ENCODE results near the gene SP2. TPM values are rescaled to one million over a fixed set of nuclear protein-coding genes. Genes with fewer than 3 reads are reported as not detected.
A peak's percentile ranks its signal among the peaks of the same experiment; 100 is the strongest.

Gene SP2
- polyA plus RNA-seq, 4 donors = 21.6 to 26.2 (median 24.3) TPM

DNA sequence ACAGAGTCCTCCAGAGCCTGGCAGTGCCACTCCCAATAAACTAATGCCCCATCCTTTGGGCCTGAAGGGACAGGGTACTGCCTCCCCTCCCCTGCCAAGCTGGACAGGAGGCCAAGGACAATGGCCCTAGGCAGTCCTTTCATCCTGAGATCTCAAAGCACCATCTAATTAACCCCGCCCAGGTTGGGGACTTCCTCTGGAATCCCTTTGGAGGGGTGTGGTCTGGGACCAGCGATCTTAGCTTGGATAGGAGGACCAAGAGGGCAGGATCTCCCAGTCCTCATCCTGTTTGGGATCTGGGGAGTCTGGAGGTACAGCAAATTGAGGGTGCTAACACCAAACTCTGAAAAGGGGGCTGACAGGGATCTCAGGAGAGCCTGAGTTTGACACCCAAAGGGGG, 26.9 kb upstream of the SP2 start:
- no peak for DNase-seq (ENCODE audit: low read depth in 4 of 4, low spot score in 2 of 4)

- DNase-seq (ENCODE audit: low read depth in 4 of 4, low spot score in 2 of 4) = no peak
These were observed 26.0 kb upstream of the SP2 start for GRCh38 chr17:47870056-47870455.

DNA sequence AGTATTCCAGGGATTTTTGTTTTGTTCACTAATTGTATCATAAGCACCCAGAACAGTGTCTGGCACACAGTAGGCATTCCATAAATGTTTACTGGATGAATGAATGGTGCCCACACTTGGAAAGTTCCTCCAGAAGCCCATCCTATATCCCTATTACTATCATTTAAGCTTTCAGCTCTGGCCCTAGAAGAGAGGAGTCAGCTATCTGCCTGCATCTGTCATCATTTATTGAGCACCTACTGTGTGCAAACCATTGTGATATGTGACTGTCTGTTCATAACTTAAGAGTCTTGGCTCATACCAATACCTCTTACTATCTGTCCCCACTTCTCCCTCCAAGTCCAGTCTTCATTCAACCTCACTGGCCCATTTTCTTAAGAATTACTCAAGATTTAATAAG, 25.0 kb upstream of the SP2 start:
- DNase-seq (ENCODE audit: low read depth in 4 of 4, low spot score in 2 of 4) = no peak

GRCh38 chr17:47872019-47872650, 23.9 kb upstream of the SP2 start:
- no peak for DNase-seq (ENCODE audit: low read depth in 4 of 4, low spot score in 2 of 4)

GRCh38 chr17:47872651-47873161, 23.3 kb upstream of the SP2 start:
- no peak for DNase-seq (ENCODE audit: low read depth in 4 of 4, low spot score in 2 of 4)

GRCh38 chr17:47873200-47874090, 22.6 kb upstream of the SP2 start:
- DNase-seq (ENCODE audit: low read depth in 4 of 4, low spot score in 2 of 4) = no peak

- no peak for DNase-seq (ENCODE audit: low read depth in 4 of 4, low spot score in 2 of 4)
These were observed 20.7 kb upstream of the SP2 start for GRCh38 chr17:47875011-47875985.

GRCh38 chr17:47877368-47878034, 18.5 kb upstream of the SP2 start:
- peak in 1 of 4 donors; percentile 65 for DNase-seq (ENCODE audit: low read depth in 4 of 4, low spot score in 2 of 4)

- DNase-seq (ENCODE audit: low read depth in 4 of 4, low spot score in 2 of 4) = no peak
These were observed 17.6 kb upstream of the SP2 start for GRCh38 chr17:47878203-47879027.

DNA sequence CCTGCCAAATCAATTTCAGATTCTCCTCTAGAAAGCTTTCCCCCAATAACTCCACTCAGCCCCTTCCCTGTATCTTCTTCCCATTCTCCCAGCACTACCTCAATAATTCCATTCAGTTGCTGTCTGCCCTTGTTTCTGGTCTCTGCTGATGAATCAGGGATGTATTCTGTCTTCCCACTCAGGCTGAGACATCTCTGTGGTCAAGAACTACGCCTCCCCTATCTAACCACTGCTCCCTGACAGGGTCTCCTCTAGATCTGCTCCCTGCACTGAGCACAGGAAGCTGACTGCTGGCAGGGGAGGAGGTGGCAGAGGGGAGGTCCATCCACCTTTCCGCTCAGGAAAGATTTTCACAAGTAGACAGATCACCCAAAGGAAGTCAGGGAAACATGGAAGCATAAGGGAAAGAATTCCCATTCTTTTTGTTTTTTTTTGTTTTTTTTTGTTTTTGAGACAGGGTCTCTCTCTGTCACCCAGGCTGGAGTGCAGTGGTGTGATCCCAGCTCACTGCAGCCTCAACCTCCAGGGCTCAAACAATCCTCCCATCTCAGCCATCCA, 16.9 kb upstream of the SP2 start:
- DNase-seq (ENCODE audit: low read depth in 4 of 4, low spot score in 2 of 4) = no peak

DNA sequence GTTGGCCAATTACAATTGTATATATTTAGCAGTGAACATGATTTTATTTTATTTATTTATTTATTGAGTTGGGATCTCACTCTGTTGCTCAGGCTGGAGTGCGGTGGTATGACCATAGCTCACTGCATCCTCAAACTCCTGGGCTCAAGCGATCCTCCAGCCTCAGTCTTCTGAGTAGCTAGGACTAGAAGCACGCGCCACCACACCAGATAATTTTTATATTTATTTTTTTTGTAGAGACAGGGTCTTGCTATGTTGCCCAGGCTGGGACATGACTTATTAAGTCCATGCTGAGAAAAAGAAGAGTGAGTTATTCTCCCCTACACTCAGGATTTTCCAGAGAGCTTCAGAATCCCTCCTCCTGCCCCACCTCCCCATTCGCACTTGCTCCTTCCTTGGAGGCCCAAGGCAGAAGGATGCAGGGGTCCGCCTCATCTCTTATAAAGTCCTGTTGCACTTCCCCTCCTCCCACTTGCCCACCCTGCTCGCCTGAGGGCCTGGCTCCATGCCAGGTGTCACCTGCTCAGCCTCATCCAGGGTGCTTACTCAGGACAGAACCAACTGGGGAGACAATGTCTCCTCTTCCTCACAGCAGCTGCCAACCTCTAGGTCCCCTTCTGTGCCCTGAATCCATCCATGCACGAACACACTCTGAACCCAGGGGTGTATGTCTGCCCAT, 16.1 kb upstream of the SP2 start:
- no peak for DNase-seq (ENCODE audit: low read depth in 4 of 4, low spot score in 2 of 4)

DNA sequence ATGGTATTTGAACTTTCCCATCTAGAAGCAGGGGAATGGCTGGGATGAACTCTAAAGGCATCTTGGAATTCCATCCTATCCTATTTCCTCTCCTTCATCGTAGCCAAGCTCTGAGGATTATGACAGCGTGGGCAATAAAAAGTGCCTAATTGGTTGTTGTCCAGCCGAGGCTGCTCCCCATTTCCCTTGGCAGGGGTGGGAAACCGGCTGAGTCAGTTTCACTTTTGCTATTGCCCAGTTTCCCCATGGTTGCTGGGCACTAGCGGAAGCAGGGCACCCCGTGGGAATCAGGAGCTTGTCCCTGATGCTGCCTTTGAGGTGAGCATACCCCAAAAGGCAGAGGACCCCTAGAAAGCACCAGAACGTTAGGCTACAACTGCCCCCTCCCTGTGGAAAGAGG, 13.8 kb upstream of the SP2 start:
- DNase-seq (ENCODE audit: low read depth in 4 of 4, low spot score in 2 of 4) = no peak

- DNase-seq (ENCODE audit: low read depth in 4 of 4, low spot score in 2 of 4) = no peak
These were observed 13.1 kb upstream of the SP2 start for GRCh38 chr17:47882695-47883588.

DNA sequence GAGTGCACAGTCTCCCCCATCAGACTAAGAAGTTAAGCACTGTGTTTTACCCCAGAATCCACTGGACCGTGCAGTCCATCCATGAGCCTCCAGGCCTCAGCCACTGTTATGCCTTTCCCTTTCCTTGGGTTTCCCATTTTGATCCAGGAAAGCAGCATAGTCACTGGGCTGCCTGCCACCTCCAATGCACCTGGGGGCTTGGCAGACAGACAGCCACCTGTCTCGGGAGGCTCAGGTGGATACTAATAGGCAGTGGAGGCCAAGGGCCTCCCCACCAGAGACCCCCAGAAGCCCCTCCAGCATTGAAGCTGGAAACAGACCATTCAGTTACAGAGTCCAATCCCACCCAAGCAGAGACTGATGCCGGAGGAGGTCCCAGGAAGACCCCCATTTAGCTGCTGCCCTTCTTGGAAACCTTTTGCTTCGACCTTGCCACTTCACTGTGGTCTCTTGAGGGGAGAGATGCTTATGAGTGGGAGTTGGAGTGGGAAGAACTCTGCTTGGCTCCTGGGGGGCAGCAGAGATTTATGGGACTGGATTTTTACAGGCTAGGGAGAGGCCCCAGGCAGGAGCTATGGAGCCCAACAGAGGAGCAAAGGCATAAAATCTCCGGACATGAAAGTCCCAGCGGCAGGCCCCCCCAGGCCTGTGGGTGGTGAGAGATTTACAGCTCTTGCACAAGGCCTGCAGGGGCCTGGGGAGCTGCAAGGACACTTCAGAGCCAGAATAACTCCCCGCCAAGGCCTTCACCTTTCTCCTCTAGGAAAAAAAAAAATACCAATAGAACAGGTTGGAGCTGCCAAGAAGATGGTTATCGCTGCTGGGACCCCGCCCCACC, 12.2 kb upstream of the SP2 start:
- DNase-seq (ENCODE audit: low read depth in 4 of 4, low spot score in 2 of 4) = no peak

- no peak for DNase-seq (ENCODE audit: low read depth in 4 of 4, low spot score in 2 of 4)
These were observed 11.7 kb upstream of the SP2 start for GRCh38 chr17:47884427-47884740.

- DNase-seq (ENCODE audit: low read depth in 4 of 4, low spot score in 2 of 4) = no peak
These were observed 10.9 kb upstream of the SP2 start for GRCh38 chr17:47884905-47885730.
